OCI-LY1 (cell line): Measurements from ENCODE around the gene CNTFR.

Experiments
- H2AFZ ChIP-seq: fragments of 200-600 bp; sonication (generic), shearing (Covaris generic); 2 replicates; pipeline ENCODE4 v1.6.0; 2014; ENCODE audit warnings: antibody characterized with exemption, mild to moderate bottlenecking, low read length
- H3F3A ChIP-seq: fragments of 200-600 bp; sonication (generic), shearing (Covaris generic); 2 replicates; pipeline ENCODE4 v1.6.0; 2014; ENCODE audit warnings: mild to moderate bottlenecking, antibody characterized with exemption, low read length, moderate library complexity; ENCODE audit not compliant: insufficient read depth
- H3K27ac ChIP-seq: fragments of 200-600 bp; sonication (generic); 2 replicates; pipeline ENCODE4 v1.5.1; 2014; ENCODE audit warnings: low read length, mixed run types, mild to moderate bottlenecking, low read depth; ENCODE audit not compliant: poor library complexity, severe bottlenecking
- H3K27me3 ChIP-seq: fragments of 200-600 bp; sonication (generic); 2 replicates; pipeline ENCODE4 v1.6.0; 2014; ENCODE audit warnings: antibody characterized with exemption, mild to moderate bottlenecking, low read length, moderate library complexity; ENCODE audit not compliant: insufficient read depth
- H3K36me3 ChIP-seq: fragments of 200-600 bp; sonication (generic); 2 replicates; pipeline ENCODE4 v1.6.1; 2014; ENCODE audit warnings: mild to moderate bottlenecking, antibody characterized with exemption, low read length, moderate library complexity, mixed read lengths; ENCODE audit not compliant: insufficient read depth
- H3K4me1 ChIP-seq: fragments of 200-600 bp; sonication (generic); 2 replicates; pipeline ENCODE4 v1.5.1; 2014; ENCODE audit warnings: mild to moderate bottlenecking, low read length, moderate library complexity; ENCODE audit not compliant: insufficient read depth, severe bottlenecking
- H3K4me2 ChIP-seq: fragments of 200-600 bp; sonication (generic), shearing (Covaris generic); 2 replicates; pipeline ENCODE4 v1.6.1; 2014; ENCODE audit warnings: low read length
- H3K4me3 ChIP-seq: fragments of 200-600 bp; sonication (generic); 2 replicates; pipeline ENCODE4 v1.5.1; 2014; ENCODE audit warnings: low read length, low read depth, mild to moderate bottlenecking, mixed read lengths; ENCODE audit not compliant: poor library complexity, severe bottlenecking
- H3K79me2 ChIP-seq: fragments of 200-600 bp; shearing (Covaris generic); 2 replicates; pipeline ENCODE4 v1.6.1; 2016; ENCODE audit warnings: mixed run types, low read length, mixed read lengths; ENCODE audit not compliant: insufficient read depth
- H3K9ac ChIP-seq: fragments of 200-600 bp; sonication (generic), shearing (Covaris generic); 2 replicates; pipeline ENCODE4 v1.6.1; 2014; ENCODE audit warnings: mild to moderate bottlenecking, low read length, mixed read lengths
- H3K9me2 ChIP-seq: fragments of 200-600 bp; sonication (generic), shearing (Covaris generic); 2 replicates; pipeline ENCODE4 v1.6.1; 2014; ENCODE audit warnings: low read depth, mild to moderate bottlenecking, low read length, mixed read lengths
- H3K9me3 ChIP-seq: fragments of 200-600 bp; shearing (Covaris generic); 2 replicates; pipeline ENCODE4 v1.6.1; 2014; ENCODE audit warnings: low read length, mixed read lengths
- H4K20me1 ChIP-seq: fragments of 200-600 bp; sonication (generic), shearing (Covaris generic); 2 replicates; pipeline ENCODE4 v1.6.0; 2016; ENCODE audit warnings: mild to moderate bottlenecking, low read length; ENCODE audit not compliant: insufficient read depth
- CTCF ChIP-seq: fragments of 200-600 bp; sonication (generic), shearing (Covaris generic); IDR thresholded peaks from 2 replicates; pipeline ENCODE4 v1.5.1; 2017; ENCODE audit warnings: mild to moderate bottlenecking, antibody characterized with exemption, low read length, moderate library complexity, mixed read lengths
- EZH2 ChIP-seq: fragments of 200-600 bp; sonication (generic), shearing (Covaris generic); IDR thresholded peaks from 2 replicates; pipeline ENCODE4 v1.8.0; 2017; ENCODE audit warnings: borderline replicate concordance, mixed run types, mild to moderate bottlenecking, antibody characterized with exemption, low read length, moderate library complexity, mixed read lengths

Gene CNTFR

GRCh38 chr9:34555002-34555348 lies 34.5 kb downstream of the CNTFR start:
- Histone ChIP-seq H3F3A (no peaks in the 10 kb centered on the region), H3K27me3 (0 out of 2 replicates have a peak, but pooled peaks cover 11% of the 10 kb centered on the region), H3K9ac (no peak overlapping the region), H3K9me2 (no peaks in the 10 kb centered on the region), H3K27ac (no peak overlapping the region), H3K9me3 (no peaks in the 10 kb centered on the region), H3K36me3 (no peaks in the 10 kb centered on the region), H3K4me2 (no peak overlapping the region), H3K4me1 (no peaks in the 10 kb centered on the region), H2AFZ (no peak overlapping the region), H4K20me1 (no peaks in the 10 kb centered on the region), H3K79me2 (no peaks in the 10 kb centered on the region), H3K4me3 (no peak overlapping the region)
- TF ChIP-seq EZH2 (no peak), CTCF (no peak)

GRCh38 chr9:34554211-34555001 lies 35.1 kb downstream of the CNTFR start:
- no peaks in the 10 kb centered on the region for H3K4me1 ChIP-seq
- H2AFZ ChIP-seq = no peak overlapping the region
- H3K36me3 ChIP-seq = no peaks in the 10 kb centered on the region
- H3K9me2 ChIP-seq = no peaks in the 10 kb centered on the region
- H3K9me3 ChIP-seq = no peaks in the 10 kb centered on the region
- H3K27ac ChIP-seq = no peak overlapping the region
- 0 out of 2 replicates have a peak, but pooled peaks cover 11% of the 10 kb centered on the region for H3K27me3 ChIP-seq
- no peaks in the 10 kb centered on the region for H3K79me2 ChIP-seq
- no peaks in the 10 kb centered on the region for H4K20me1 ChIP-seq
- no peak overlapping the region for H3K4me3 ChIP-seq
- TF ChIP-seq EZH2 (no peak), CTCF (no peak)
- H3K9ac ChIP-seq = no peak overlapping the region
- no peak overlapping the region for H3K4me2 ChIP-seq
- no peaks in the 10 kb centered on the region for H3F3A ChIP-seq

- no peaks in the 10 kb centered on the region for H3K79me2 ChIP-seq
- no peak overlapping the region for H3K9ac ChIP-seq
- no peaks in the 10 kb centered on the region for H3K4me1 ChIP-seq
- H3K4me2 ChIP-seq = no peak overlapping the region
- H3F3A ChIP-seq = no peaks in the 10 kb centered on the region
- H3K9me3 ChIP-seq = no peaks in the 10 kb centered on the region
- no peak for TF ChIP-seq EZH2
- no peak for TF ChIP-seq CTCF
- no peak overlapping the region for H3K4me3 ChIP-seq
- 0 out of 2 replicates have a peak, but pooled peaks cover 11% of the 10 kb centered on the region for H3K27me3 ChIP-seq
- H3K9me2 ChIP-seq = no peaks in the 10 kb centered on the region
- H4K20me1 ChIP-seq = no peaks in the 10 kb centered on the region
- no peak overlapping the region for H2AFZ ChIP-seq
- no peak overlapping the region for H3K27ac ChIP-seq
- H3K36me3 ChIP-seq = no peaks in the 10 kb centered on the region
These were observed 36.0 kb downstream of the CNTFR start for GRCh38 chr9:34553511-34554021.
